DMS153 treated with DMSO at 0.1 percent for 48 hours (cell line): Measurements from ENCODE around the gene IGFBPL1.
"Not testable (repeated sequence)": the region's sequence is repeated elsewhere in the genome, so short reads cannot be mapped to it uniquely, and the experiment has no call there.

Source experiments
- DNase-seq: peaks from one replicate; lab custom pipeline; 2025; ENCODE audit not compliant: unreplicated experiment; lab: John Stamatoyannopoulos, UW

Gene IGFBPL1

GRCh38 chr9:38423973-38424843 lies at the start of gene IGFBPL1:
IGFBPL1 (minus strand) TSS chr9:38424454; CDS start chr9:38424424, 30 bp downstream.
- DNase-seq = peak; percentile 38

GRCh38 chr9:38472583-38473249 lies 48.5 kb upstream of the IGFBPL1 start:
- DNase-seq = not testable (repeated sequence)

- no peak for DNase-seq
Observed at GRCh38 chr9:38467404-38467803, 43.1 kb upstream of the IGFBPL1 start.

GRCh38 chr9:38453835-38454234 lies 29.6 kb upstream of the IGFBPL1 start:
- no peak for DNase-seq

- no peak for DNase-seq
Observed at GRCh38 chr9:38451162-38451561, 26.9 kb upstream of the IGFBPL1 start.

- no peak for DNase-seq
Observed at GRCh38 chr9:38447703-38448102, 23.4 kb upstream of the IGFBPL1 start.

- no peak for DNase-seq
Observed at GRCh38 chr9:38445154-38446043, 21.1 kb upstream of the IGFBPL1 start.

GRCh38 chr9:38443597-38443996 lies 19.3 kb upstream of the IGFBPL1 start:
- DNase-seq = no peak

GRCh38 chr9:38443181-38443580 lies 18.9 kb upstream of the IGFBPL1 start:
- no peak for DNase-seq

- no peak for DNase-seq
Observed at GRCh38 chr9:38442473-38443096, 18.3 kb upstream of the IGFBPL1 start.

GRCh38 chr9:38441347-38442085 lies 17.3 kb upstream of the IGFBPL1 start:
- no peak for DNase-seq

GRCh38 chr9:38440516-38440915 lies 16.3 kb upstream of the IGFBPL1 start:
- no peak for DNase-seq

- no peak for DNase-seq
Observed at GRCh38 chr9:38439916-38440301, 15.7 kb upstream of the IGFBPL1 start.

- no peak for DNase-seq
Observed at GRCh38 chr9:38439291-38439915, 15.1 kb upstream of the IGFBPL1 start.

- DNase-seq = no peak
Observed at GRCh38 chr9:38437193-38437823, 13.1 kb upstream of the IGFBPL1 start.

- no peak for DNase-seq
Observed at GRCh38 chr9:38436708-38437107, 12.5 kb upstream of the IGFBPL1 start.

GRCh38 chr9:38435521-38435920 lies 11.3 kb upstream of the IGFBPL1 start:
- no peak for DNase-seq

GRCh38 chr9:38434853-38435252 lies 10.6 kb upstream of the IGFBPL1 start:
- DNase-seq = no peak

GRCh38 chr9:38434365-38434764 lies 10.1 kb upstream of the IGFBPL1 start:
- no peak for DNase-seq
